ENCODE data around the gene NAXD. TPM values are rescaled to one million over a fixed set of nuclear protein-coding genes. Genes with fewer than 3 reads are reported as not detected.

The NAXD gene
- total RNA-seq, 1 experiment from 2014 or later: 18.7 TPM

DNA sequence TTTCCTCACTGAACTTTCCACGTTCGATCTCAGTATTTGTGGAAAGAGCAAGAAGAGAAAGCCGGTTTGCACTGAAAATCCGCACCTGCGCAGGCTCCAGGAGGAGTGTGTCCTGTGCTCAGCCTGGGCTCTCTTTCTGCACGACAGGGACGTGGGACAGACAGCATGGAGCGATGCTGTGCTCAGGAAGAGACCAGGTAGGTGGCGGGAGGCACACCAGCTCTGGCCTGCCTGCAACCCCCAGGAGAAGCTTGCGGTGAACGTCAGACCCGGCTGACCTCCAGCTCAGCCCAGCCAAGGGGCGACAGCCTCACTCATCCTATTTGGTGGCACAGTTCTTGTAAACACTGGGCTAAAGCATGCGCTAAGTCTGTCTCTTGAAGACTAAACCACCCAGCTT lies 35.9 kb downstream of the NAXD start:
- ChIA-PET POLR2A (ENCODE audit: unreplicated experiment) (no interaction called here), CTCF (no interaction called here)
- intact Hi-C loops (cut with micrococcal nuclease): no loop called here
- Histone ChIP-seq H2AFZ (ENCODE audit: low read length) (no peak overlapping the region), H3K27ac (ENCODE audit: low read length) (no peak overlapping the region), H3K4me3 (ENCODE audit: low read length) (no peak overlapping the region), H3K4me2 (ENCODE audit: low read length) (no peak overlapping the region), H4K20me1 (ENCODE audit: low read length) (no peaks in the 10 kb centered on the region), H3K36me3 (ENCODE audit: low read depth, low read length) (no peaks in the 10 kb centered on the region), H3K79me2 (ENCODE audit: low read length) (no peaks in the 10 kb centered on the region), H3K27me3 (ENCODE audit: low read length) (no peaks in the 10 kb centered on the region), H3K4me1 (ENCODE audit: insufficient read depth, low read length) (no peaks in the 10 kb centered on the region), H3K9me3 (ENCODE audit: low read length) (no peaks in the 10 kb centered on the region), H3K9ac (ENCODE audit: low read length) (no peak overlapping the region), H3F3A (ENCODE audit: low read length, unreplicated experiment) (no peaks in the 10 kb centered on the region), H3K9me2 (replicated peaks; ENCODE audit: low read length) (no peaks in the 10 kb centered on the region)
- BruUV-seq (replicated peaks): no TSS peak
- DNase-seq (no peak), ATAC-seq (no peak)
- TF ChIP-seq EZH2 (IDR thresholded peaks at IDR 0.05; ENCODE audit: low read length, unreplicated experiment) (no peak), EZH2phosphoT487 (IDR thresholded peaks at IDR 0.05; ENCODE audit: borderline replicate concordance, low read length) (no peak)
- TF ChIP-seq, protein P1, sequence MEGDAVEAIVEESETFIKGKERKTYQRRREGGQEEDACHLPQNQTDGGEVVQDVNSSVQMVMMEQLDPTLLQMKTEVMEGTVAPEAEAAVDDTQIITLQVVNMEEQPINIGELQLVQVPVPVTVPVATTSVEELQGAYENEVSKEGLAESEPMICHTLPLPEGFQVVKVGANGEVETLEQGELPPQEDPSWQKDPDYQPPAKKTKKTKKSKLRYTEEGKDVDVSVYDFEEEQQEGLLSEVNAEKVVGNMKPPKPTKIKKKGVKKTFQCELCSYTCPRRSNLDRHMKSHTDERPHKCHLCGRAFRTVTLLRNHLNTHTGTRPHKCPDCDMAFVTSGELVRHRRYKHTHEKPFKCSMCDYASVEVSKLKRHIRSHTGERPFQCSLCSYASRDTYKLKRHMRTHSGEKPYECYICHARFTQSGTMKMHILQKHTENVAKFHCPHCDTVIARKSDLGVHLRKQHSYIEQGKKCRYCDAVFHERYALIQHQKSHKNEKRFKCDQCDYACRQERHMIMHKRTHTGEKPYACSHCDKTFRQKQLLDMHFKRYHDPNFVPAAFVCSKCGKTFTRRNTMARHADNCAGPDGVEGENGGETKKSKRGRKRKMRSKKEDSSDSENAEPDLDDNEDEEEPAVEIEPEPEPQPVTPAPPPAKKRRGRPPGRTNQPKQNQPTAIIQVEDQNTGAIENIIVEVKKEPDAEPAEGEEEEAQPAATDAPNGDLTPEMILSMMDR (conservative IDR thresholded peaks at IDR 0.05; ENCODE audit: low read depth, low read length): no peak

GRCh38 chr13:110651726-110652230 lies 36.4 kb downstream of the NAXD start:
- TF ChIP-seq EZH2phosphoT487 (IDR thresholded peaks at IDR 0.05; ENCODE audit: borderline replicate concordance, low read length): no peak
- TF ChIP-seq, protein P1 (conservative IDR thresholded peaks at IDR 0.05; ENCODE audit: low read depth, low read length): no peak
- TF ChIP-seq EZH2 (IDR thresholded peaks at IDR 0.05; ENCODE audit: low read length, unreplicated experiment): no peak
- H3K4me1 ChIP-seq (ENCODE audit: insufficient read depth, low read length): no peaks in the 10 kb centered on the region
- ATAC-seq: no peak
- intact Hi-C loops (cut with micrococcal nuclease): no loop called here
- ChIA-PET POLR2A (ENCODE audit: unreplicated experiment) (no interaction called here), CTCF (no interaction called here)
- H3K27me3 ChIP-seq (ENCODE audit: low read length): no peaks in the 10 kb centered on the region
- H3K36me3 ChIP-seq (ENCODE audit: low read depth, low read length): no peaks in the 10 kb centered on the region
- H3K9me3 ChIP-seq (ENCODE audit: low read length): no peaks in the 10 kb centered on the region
- H2AFZ ChIP-seq (ENCODE audit: low read length): no peak overlapping the region
- H3K9ac ChIP-seq (ENCODE audit: low read length): no peak overlapping the region
- H3K79me2 ChIP-seq (ENCODE audit: low read length): no peaks in the 10 kb centered on the region
- H3K4me3 ChIP-seq (ENCODE audit: low read length): no peak overlapping the region
- no peak overlapping the region for H3K27ac ChIP-seq (ENCODE audit: low read length)
- DNase-seq: no peak
- H3K9me2 ChIP-seq (replicated peaks; ENCODE audit: low read length): no peaks in the 10 kb centered on the region
- H3K4me2 ChIP-seq (ENCODE audit: low read length): no peak overlapping the region
- BruUV-seq (replicated peaks): no TSS peak
- H4K20me1 ChIP-seq (ENCODE audit: low read length): no peaks in the 10 kb centered on the region
- no peaks in the 10 kb centered on the region for H3F3A ChIP-seq (ENCODE audit: low read length, unreplicated experiment)

DNA sequence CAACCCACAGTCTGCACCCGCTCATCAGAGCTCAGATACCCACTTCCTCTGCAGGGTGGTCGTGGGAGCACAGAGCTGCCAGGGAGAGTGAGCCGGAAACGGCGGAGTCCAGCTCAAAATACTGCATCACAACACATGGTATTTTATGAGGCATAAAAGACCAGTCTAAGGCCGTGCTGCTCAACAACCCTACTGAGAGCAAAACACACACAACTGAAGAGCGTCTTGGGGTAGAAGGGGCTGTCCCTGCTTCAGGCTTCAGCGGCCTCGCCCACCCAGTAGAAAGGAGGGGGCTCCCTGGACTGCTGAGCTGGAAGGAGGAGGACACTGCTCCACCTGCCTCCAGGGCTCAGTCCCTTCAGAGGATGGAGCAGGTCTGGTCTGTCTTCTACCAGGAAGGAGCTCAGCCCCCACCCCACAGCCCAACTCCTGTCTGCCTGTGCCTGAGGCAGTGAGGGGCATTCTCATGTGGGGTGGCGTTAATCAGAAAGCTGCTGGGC lies 36.9 kb downstream of the NAXD start:
- no peak for ATAC-seq
- CTCF ChIA-PET: no interaction called here
- no peak overlapping the region for H3K4me3 ChIP-seq (ENCODE audit: low read length)
- BruUV-seq (replicated peaks): no TSS peak
- H3K79me2 ChIP-seq (ENCODE audit: low read length): no peaks in the 10 kb centered on the region
- no peak for TF ChIP-seq EZH2 (IDR thresholded peaks at IDR 0.05; ENCODE audit: low read length, unreplicated experiment)
- TF ChIP-seq, protein P1 (conservative IDR thresholded peaks at IDR 0.05; ENCODE audit: low read depth, low read length): no peak
- TF ChIP-seq EZH2phosphoT487 (IDR thresholded peaks at IDR 0.05; ENCODE audit: borderline replicate concordance, low read length): no peak
- no peaks in the 10 kb centered on the region for H3K9me2 ChIP-seq (replicated peaks; ENCODE audit: low read length)
- intact Hi-C loops (cut with micrococcal nuclease): no loop called here
- H3F3A ChIP-seq (ENCODE audit: low read length, unreplicated experiment): no peaks in the 10 kb centered on the region
- no peak overlapping the region for H3K9ac ChIP-seq (ENCODE audit: low read length)
- no peak overlapping the region for H3K27ac ChIP-seq (ENCODE audit: low read length)
- no peak overlapping the region for H3K4me2 ChIP-seq (ENCODE audit: low read length)
- no peaks in the 10 kb centered on the region for H3K4me1 ChIP-seq (ENCODE audit: insufficient read depth, low read length)
- H3K36me3 ChIP-seq (ENCODE audit: low read depth, low read length): no peaks in the 10 kb centered on the region
- POLR2A ChIA-PET (ENCODE audit: unreplicated experiment): no interaction called here
- no peaks in the 10 kb centered on the region for H4K20me1 ChIP-seq (ENCODE audit: low read length)
- H3K27me3 ChIP-seq (ENCODE audit: low read length): no peaks in the 10 kb centered on the region
- no peak overlapping the region for H2AFZ ChIP-seq (ENCODE audit: low read length)
- no peak for DNase-seq
- H3K9me3 ChIP-seq (ENCODE audit: low read length): no peaks in the 10 kb centered on the region
